ENCODE data around the gene RACGAP1.

Gene RACGAP1, protein sequence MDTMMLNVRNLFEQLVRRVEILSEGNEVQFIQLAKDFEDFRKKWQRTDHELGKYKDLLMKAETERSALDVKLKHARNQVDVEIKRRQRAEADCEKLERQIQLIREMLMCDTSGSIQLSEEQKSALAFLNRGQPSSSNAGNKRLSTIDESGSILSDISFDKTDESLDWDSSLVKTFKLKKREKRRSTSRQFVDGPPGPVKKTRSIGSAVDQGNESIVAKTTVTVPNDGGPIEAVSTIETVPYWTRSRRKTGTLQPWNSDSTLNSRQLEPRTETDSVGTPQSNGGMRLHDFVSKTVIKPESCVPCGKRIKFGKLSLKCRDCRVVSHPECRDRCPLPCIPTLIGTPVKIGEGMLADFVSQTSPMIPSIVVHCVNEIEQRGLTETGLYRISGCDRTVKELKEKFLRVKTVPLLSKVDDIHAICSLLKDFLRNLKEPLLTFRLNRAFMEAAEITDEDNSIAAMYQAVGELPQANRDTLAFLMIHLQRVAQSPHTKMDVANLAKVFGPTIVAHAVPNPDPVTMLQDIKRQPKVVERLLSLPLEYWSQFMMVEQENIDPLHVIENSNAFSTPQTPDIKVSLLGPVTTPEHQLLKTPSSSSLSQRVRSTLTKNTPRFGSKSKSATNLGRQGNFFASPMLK

DNA sequence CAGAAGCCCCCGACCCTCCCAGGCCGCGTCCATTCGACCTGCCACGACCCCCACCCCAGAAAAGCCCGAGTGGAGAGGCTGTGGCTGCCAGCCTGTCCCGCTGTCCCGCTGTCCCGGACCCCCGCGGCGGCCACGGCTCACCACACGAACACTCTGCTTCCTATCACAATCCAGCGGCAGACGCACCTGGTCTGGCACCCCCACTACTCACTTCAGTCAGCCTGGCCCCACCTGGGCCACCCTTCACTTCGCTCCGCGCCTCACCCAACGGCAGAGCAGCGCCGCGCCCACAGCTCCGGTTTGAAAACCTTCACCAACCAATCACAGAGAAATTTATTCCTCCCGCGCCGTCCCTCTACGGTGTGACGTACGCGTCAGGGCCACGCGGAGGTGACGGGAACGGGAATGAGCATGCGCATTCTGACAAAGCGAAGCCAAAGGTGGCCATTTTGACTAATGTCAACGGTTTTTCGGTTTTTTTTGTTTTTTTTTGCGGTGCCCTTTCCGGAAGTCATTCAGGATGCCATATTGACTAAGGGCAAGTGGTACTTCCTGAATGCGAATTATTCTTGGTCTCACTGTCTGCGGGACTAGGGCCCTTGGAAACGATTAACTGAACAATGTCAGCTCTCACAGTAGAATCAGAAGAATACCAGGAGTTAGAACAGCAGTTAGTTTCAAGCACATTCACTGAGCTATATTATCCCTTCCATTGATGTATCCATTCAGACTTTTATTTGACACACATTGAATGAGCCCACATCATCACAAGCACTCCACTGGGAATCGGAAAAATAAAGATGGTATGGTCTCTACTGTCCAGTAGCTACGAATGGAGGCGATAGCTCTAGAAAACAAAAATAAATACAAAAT lies at the start of gene RACGAP1:
Gene RACGAP1, minus strand, starts transcription at position 308 of the 873 bp plus-strand sequence. CDS start 8,779 bp downstream, outside the sequence.
- peak; percentile 99 for DNase-seq

DNA sequence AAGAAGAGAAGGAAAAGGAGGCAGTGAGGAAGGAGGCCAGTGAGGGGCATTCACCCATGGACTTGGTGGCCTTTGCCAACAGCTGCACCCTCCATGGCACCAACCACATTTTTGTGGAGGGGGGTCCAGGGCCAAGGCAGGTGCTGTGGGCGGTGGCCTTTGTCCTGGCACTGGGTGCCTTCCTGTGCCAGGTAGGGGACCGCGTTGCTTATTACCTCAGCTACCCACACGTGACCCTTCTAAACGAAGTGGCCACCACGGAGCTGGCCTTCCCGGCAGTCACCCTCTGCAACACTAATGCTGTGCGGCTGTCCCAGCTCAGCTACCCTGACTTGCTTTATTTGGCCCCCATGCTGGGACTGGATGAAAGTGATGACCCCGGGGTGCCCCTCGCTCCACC lies 48.4 kb upstream of the RACGAP1 start:
- no peak for DNase-seq

DNA sequence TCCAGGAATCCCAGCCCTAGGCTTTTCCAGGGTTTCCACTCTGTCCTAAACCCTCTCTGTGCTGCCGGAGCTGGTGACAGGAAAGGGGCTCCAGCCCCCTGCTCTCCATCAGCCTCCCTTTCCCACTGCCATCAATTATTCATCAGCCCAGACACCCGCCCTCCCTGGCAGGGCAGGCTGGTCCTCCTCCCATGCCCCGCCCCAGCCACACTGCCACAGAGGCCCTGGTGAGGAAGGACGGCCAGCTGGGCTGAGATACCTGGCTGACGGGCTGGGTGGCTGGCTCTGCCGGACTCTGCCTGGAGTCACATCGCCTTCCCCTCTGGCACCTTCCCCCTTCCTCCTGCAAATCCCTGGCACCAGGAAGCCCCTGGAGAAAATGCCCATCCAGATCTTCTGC lies 47.9 kb upstream of the RACGAP1 start:
- no peak for DNase-seq

DNA sequence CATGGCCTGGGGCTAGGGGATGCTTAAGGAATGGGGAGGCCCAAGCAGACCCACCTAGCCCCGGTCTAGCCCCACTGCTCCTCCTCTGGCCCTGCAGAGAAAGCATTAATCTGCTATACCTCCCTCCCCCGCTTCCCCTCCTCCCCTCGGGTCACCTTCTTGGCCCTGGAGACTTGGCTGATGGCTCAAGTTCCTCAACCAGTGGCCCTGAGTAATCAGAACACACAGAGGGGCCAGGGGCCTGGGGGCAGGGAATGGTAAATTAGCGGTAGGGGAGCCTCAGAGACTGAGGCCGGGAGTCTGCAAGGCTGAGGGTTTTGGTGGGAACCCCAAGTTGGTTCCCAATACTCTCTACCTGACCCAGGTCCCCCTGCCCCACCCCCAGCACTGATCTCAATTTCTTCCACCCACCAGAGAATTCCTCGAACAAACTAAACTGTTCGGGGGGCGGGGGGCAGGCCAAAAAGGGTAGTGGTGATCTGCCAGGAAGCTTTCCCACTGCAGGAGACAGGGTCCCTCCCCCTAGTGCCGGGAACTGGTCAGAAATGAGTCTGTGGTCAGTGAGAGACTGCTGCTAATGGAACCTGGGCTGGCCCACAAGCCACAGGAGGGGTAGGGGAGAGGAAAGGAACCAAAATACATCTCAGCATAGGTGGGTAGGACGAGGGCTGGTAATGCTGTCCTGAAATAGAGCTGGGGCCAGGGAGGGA lies 47.1 kb upstream of the RACGAP1 start:
- peak; percentile 88 for DNase-seq

DNA sequence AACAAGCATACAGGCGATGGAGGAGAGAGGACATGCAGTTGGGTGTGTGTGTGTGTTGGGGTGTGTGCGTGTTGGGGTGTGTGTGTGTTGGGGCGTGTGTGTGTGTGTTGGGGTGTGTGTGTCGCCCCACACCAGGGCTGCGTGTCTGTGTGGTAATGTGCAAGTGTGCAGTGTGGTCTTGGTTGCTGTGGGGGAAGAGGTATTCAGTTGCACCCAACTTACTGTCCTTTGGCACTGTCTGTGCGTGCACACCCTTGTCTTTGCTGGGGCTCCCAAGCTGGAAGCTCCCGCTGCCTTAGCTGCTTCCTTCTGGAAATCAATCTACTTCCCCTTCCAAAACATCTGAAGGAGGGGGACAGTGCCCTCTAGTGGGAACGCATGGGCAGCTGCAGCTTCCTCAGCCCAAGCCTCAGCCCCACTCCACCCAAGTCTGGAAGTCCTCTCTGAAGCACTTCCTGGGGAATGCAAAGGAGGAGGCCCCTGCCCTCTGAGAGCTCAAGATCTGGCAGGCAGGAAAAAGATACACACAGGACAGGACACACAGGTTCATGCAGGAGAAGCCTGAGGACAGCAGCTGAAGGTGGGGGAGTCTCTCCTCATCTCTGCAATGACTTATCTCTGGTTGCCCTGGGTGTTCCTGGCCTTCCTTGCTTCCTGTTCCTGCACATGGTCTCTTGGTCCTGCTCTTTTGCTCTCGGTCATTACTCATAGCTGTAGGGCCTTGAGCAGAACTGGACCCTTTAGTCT lies 45.2 kb upstream of the RACGAP1 start:
- DNase-seq: peak; percentile 96

DNA sequence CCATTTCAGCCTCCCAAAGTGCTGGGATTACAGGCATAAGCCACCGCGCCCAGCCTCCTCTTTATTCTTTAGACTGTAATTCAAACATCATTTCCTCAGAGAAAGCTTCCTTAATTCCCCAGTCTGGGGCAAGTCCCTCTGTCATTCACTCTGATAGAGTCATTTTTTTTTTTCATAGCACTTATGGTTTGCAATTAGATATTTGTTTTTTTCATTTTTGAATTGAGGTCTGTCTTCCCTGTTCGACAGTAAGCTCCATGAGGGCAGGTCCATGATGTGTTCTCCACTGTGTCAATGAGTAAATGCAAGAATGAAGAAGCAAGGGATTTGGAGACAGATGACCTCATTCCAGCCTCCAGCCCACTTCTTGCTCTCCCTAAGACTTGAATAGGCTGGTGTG lies 44.2 kb upstream of the RACGAP1 start:
- no peak for DNase-seq

DNA sequence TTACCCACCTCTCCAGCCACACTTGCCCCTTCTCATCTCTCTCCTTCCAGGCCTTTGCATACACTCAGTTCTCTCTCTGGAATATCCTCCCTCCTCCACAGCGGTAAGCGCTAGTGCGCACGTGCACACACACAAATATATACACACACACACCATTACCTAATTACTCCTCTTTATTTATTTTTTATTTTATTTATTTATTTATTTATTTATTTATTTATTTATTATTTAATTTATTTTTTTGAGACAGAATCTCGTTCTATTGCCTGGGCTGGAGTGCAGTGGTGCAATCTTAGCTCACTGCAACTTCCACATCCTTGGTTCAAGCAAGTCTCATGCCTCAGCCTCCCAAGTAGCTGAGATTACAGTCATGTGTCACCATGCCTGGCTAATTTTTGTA lies 43.8 kb upstream of the RACGAP1 start:
- no peak for DNase-seq

DNA sequence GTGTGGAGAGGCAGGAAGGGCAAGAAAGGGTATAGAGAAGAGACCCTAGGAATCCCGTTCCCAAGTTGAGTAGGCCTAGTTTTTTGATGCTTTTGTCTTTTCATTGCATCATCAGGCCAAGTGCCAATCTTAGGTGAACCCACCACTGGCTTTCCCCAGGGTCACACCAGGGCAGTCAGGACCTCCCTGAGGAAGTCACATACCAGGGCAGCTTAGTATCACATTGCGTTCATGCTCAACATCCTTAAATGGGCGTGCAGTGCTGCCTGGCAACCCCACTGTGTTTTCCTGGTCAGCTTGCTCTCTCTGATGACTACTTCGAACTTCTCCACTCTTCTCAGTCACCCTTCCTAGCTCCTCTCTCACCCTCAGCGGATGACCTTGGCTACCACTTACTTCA lies 41.1 kb upstream of the RACGAP1 start:
- peak; percentile 92 for DNase-seq

DNA sequence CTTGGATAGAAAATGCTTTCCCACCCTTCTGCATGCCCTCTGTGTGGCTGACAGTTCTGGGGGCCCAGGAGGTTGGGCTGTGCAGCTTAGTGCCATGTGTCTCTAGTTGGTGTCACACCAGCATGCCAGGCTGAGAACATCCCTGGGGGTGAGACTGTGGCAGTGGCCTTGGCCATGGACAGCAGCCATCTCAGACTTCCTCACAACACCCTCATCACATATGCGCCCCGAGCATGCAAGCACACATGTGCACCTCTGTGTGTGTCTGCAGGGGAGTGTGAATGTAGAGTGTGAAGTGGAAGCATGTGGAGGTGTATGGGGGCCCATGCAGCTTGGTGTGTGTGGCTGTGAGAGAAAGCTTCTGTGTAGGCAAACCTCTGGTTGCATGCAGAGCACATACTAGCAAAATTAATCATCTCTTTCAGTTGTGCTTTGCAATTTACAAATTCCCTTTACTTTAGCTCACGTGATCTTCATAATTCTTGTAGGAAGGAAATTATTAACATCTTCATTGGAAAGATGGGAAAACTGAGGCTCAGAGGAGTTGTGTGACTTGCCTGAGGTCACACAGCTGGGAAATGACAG lies 40.5 kb upstream of the RACGAP1 start:
- DNase-seq: no peak

DNA sequence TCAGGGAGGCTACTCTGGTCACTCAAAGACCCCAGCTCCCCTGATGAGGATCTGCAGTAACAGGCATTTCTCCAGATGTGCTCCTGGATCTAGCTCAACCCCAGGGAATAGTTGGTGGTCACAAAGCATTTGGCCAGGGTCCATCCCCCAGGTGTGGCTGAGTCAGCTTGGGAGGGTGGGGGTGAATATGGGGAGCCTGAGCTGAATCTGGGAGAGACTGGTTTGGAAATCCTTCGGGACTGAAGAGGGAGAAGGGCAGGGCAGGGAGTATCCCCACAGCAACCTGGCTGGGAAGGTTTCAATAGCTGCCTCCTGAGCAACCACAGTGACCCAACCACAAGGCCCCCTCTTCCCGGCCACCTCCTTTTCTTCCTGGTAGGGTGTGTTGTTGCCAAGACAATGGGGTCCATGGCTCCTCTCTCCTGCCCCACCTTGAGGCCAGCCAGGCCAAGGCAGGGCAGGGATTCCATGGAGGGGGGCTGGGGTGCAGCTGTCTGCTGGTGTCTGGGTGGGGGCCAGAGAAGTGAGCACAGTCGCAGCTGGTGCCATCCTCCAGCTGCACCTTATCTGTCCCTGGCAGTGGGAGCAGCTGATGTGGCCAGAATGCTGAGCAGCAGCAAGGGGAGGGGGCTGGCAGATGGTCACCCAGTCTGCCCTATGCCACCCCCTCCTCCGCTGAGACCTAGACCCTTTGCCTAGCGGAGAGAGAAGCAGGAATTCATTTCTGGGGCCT lies 37.6 kb upstream of the RACGAP1 start:
- DNase-seq: no peak

DNA sequence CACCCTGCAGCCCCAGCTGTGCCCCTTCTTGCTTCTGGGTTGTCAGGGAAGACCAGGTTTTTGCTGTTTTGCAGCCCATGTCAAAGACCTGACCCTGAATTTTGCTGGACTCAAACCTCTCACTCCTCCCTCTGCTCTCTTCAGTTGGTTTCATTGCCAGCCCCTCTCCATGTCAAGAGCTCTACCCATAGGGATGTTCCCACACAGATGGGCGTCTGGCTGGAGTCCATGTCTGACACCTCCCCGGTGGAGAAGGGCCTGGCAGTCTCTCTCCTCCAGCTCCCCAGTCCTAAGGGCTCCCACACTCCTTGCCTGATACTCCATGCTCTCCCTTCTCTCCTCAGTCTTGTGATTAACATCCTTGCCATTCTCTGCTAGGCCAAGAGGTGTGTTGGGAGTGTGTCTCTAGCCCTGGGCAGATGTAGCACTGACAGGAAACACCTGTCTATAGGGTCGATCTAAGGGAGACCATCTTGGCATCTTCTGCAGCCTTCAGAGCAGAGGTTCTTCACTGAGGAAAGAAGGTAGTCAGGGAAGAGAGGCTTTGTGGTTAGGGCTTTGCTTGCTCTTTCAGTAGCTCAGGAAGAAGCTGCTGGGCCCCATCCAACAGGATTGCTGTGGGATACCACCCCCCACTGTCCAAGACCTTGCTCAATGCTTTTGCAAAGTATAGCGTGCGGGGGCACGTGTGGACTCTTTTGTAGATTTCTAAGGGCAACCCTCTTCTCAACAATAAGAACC lies 36.8 kb upstream of the RACGAP1 start:
- DNase-seq: no peak

DNA sequence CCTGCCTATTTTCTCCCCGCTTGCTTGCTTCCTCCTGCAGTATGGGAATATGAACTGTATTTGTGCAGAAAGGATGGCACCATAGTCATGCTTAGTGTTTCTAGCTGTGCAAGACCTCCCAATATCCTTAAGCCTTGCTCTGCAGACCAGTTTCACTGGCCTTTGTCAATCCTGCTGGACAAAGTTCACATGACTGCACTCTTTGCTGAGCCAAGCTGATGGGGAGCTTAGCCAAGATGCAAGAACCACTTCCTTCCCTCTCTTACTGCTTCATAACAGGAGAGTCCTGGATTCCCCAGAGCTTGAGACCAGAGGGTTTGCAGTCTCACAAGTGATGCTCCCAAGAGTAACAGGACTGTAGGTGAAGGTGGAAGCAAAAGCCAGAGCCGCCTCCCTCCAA lies 35.9 kb upstream of the RACGAP1 start:
- DNase-seq: no peak

DNA sequence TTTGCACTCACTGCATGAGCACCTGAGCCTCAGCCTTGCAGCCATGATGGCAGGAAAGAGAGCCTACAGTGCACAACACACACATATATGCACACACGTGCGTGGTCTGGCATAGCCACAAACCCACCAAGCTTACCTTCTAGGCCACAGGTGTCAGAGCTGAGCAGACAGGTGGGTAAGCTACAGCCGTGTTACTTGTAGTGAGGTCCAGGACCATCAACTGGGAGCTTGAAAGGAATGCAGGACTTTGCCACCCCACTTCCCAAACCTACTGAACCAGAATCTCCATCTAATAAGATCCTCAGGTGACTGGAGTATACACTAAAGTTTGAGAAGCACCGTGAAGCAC lies 34.8 kb upstream of the RACGAP1 start:
- no peak for DNase-seq

DNA sequence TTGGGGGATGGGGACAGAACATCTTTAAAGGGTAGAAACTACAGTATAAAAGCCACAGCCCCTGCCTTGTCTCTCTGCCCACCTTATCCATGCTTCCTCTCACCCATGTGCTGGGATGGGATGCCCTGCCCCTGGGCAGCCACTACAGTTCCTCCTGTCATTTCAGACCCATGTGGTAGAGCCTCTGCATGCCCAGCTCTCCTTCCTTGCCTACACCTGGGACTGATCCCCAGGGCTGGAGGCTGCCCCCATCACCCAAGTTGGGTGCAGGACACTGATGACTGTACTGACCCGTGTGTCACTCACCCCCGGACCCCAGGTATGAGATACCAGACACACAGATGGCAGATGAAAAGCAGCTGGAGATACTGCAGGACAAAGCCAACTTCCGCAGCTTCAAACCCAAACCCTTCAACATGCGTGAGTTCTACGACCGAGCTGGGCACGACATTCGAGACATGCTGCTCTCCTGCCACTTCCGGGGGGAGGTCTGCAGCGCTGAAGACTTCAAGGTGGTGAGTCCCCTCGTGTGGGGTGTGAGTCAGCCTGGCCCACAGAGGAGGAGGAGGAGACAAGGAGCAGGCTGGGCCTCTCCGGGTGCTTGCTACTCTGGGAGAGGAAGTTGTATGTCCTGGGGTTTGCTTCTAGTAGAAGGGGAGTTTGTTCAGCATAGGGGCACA lies 34.3 kb upstream of the RACGAP1 start:
- DNase-seq: no peak

DNA sequence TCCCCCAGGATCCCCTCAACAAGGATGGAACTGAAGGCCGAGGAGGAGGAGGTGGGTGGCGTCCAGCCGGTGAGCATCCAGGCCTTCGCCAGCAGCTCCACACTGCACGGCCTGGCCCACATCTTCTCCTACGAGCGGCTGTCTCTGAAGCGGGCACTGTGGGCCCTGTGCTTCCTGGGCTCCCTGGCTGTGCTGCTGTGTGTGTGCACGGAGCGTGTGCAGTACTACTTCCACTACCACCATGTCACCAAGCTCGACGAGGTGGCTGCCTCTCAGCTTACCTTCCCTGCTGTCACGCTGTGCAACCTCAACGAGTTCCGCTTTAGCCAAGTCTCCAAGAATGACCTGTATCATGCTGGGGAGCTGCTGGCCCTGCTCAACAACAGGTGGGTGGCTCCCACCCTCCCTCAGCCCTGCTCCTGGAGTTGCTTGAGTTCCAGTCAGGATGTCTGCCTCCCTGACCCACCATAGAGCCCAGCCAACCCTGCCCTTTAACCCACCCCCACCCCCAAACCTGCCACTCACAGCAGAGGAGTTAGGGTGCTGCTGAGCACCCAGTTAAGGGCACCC lies 33.5 kb upstream of the RACGAP1 start:
- no peak for DNase-seq

DNA sequence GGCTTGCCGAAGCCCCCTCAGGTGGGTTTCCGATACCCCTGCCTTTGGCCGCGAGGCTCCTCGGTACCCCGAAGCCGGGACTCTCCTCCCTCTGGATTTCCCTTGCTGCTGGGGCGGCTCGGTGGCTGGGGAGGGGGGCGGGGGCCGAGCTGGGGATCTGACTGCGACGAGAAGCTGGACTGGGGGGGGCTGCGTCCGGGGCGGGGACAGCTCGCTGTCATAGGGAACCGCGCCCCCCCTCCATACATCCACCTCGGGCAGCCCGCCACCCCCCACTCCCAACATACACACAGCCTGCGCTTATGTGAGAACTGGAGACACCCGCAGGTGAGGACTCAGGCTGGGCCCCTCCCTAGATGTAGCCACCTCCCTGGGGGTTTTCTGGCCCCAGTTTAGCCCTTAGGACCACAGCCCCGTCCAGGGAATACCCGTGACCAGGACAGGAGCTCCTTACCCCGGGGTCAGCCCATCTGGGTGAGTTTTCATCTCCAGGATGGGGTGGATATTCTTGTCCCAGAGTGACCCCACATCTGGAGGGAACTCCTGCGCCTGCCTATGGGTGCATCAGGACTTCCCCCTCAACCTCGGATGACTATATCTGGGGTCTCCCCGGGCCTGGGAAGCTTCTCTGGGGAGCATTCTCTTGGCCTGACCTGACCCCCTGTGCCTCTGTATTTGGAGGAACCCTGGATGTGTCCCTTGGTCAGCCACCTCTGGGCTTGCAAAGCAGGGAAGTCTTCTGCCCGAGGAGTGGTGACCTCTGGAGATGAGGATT lies 32.8 kb upstream of the RACGAP1 start:
- no peak for DNase-seq

DNA sequence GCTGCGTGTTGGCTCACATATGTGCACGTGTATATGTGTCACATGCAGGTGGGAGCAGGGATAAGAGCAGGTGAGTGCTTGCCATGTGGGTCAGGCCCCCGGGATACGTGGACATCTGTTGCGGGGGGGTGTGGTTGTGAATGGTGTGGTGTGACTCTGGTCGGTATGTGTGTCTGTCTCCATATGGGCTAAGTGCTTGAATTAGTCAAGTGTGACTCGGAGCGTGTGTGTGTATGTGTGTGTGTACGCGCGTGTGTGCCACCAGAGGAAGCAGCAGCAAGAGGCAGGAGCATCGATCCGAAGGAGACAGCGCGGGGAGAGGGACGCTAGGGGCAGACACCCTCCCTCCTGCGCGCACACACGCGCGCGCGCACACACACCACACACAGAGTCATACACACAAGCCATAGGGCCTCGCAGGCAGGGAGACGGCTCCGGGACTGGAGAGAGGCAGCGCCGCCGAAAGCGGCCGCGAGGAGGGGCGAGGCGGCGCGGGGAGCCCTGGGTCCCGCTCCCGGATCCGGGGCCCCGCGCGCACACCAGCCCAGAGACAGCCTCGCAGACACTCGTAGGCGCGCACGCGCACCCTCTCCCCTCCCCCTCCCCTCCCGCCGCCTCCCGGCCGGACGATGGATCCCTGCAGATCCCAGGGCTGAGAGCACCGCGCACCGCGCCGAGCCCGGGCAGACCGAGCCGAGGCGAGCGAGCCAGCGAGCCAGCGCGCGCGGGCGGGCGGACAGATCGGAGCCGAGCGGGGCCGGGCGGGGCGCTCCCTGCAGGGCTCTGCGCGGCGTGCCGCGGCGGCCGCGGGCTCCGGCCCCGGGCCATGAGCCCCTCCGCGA lies 31.9 kb upstream of the RACGAP1 start, which contains the start of gene ASIC1:
Gene ASIC1, plus strand, starts transcription at position 597 of the 842 bp plus-strand sequence. CDS start 1,171 bp downstream, outside the sequence.
- DNase-seq: peak; percentile 92

DNA sequence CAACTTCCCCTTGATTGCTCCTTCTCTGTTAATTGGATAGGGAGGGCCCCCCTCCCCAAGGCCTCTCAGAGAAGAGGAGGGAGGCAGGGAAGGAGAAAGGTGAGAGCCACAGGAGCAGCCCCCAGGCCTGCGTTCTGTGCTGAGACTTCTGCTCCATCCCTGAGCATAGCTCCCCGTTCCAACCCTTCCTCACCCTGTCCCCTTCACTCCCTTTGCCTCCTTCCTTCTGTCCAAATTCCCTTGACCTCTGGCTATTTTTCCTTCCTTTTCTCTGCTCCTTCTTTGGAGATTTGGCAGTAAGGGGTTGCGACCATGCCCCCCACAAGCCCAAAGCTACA lies 31.3 kb upstream of the RACGAP1 start:
- DNase-seq: peak; percentile 49

Data from islet precursor cell (in vitro differentiated cells).